Esophagus squamous epithelium (tissue), 5 donors: ENCODE results near the gene TRAPPC2L. TPM values are rescaled to one million over a fixed set of nuclear protein-coding genes. Genes with fewer than 3 reads are reported as not detected.

Experiments
- DNase-seq: peaks from one replicate; lab custom pipeline; 2025; lab: John Stamatoyannopoulos, UW
- H3K27ac ChIP-seq, 4 donors: fragments of 200-600 bp; sonication (generic); one replicate each; pipeline ENCODE4 v1.5.1; 2016 to 2019; ENCODE audit warnings: mild to moderate bottlenecking in 1 of 4
- H3K27me3 ChIP-seq, 4 donors: fragments of 200-600 bp; sonication (generic); 1 replicate in 3 of 4; 2 replicates in 1 of 4; pipeline versions ENCODE4 v1.5.1 to v1.6.0; 2017 to 2021; ENCODE audit warnings: antibody characterized with exemption in 1 of 4
- H3K36me3 ChIP-seq, 3 donors: fragments of 200-600 bp; sonication (generic); one replicate each; pipeline ENCODE4 v1.5.1; 2016 to 2019
- H3K4me1 ChIP-seq, 3 donors: fragments of 200-600 bp; sonication (generic); one replicate each; pipeline ENCODE4 v1.5.1; 2017 to 2019
- H3K4me3 ChIP-seq, 4 donors: fragments of 200-600 bp; sonication (generic); 1 replicate in 3 of 4; 2 replicates in 1 of 4; pipeline ENCODE4 v1.5.1; 2016 to 2019; ENCODE audit warnings: mild to moderate bottlenecking in 2 of 4, moderate library complexity in 1 of 4
- H3K9me3 ChIP-seq, 3 donors: fragments of 200-600 bp; sonication (generic); one replicate each; pipeline ENCODE4 v1.5.1; 2016 to 2019
- CTCF ChIP-seq, 6 experiments: fragments of 450-650 bp in 4 of 6; fragments of 200-600 bp in 2 of 6; sonication (generic) in 2 of 6; IDR thresholded peaks; one replicate each; pipeline ENCODE4 v1.5.1; 2016 to 2019; ENCODE audit warnings: antibody characterized with exemption in 6 of 6, mild to moderate bottlenecking in 4 of 6, moderate library complexity in 4 of 6
- POLR2A ChIP-seq, 4 donors: fragments of 450-650 bp; IDR thresholded peaks; one replicate each; pipeline ENCODE4 v1.6.1; 2017; ENCODE audit warnings: antibody characterized with exemption in 4 of 4, mild to moderate bottlenecking in 4 of 4, moderate library complexity in 3 of 4
- WGBS, 2 donors: methylation state at CpG; one replicate each; pipeline ENCODE4 v1.1.5; 2018; 5-methylcytosine and 5-hydroxymethylcytosine counted together
- intact Hi-C: fragments of 100-400 bp; cut with DNase I; formaldehyde crosslinking; loops from one replicate; pipeline ENCODE4 v1.15.0; 2022
- total RNA-seq, 4 donors: library from RNA; depleted of rRNA; stranded (reverse); fragments of >200 nt; gene quantifications; one replicate each; pipeline ENCODE4 v1.1.0, GENCODE V29; 2016
- donor health status: DM: yes; HTN: yes; CAD: no.

Gene TRAPPC2L
- total RNA-seq, 4 donors from 2014 or later = 20.7 to 29.7 (median 24.7) TPM

GRCh38 chr16:88824256-88825077, 32.5 kb upstream of the TRAPPC2L start:
- no peak for DNase-seq
- Histone ChIP-seq H3K27ac (no peak overlapping the region), H3K4me1 (peaks cover 0 to 21% (median 9%) of the 10 kb centered on the region in 3 donors), H3K9me3 (no peaks in the 10 kb centered on the region), H3K4me3 (no peak overlapping the region), H3K36me3 (peaks cover 6 to 78% (median 11%) of the 10 kb centered on the region in 3 donors), H3K27me3 (no peaks in the 10 kb centered on the region)
- TF ChIP-seq POLR2A (IDR thresholded peaks at IDR 0.05) (no peak), CTCF (IDR thresholded peaks at IDR 0.05) (no peak)
- 83 to 94% methylated on average over 9 to 15 of the region's 33 CpGs for WGBS, 2 donors
- intact Hi-C loops = loop anchor here (5.0 kb wide), 1 partner anchor 393 kb away; the partner anchor contains the start of gene ZNF778

GRCh38 chr16:88825146-88825545, 31.8 kb upstream of the TRAPPC2L start:
- DNase-seq = no peak
- WGBS, 2 donors = no CpG with 5 or more reads among the region's 12 CpGs
- intact Hi-C loops = loop anchor here (5.0 kb wide), 1 partner anchor 392 kb away; the partner anchor contains the start of gene ZNF778
- Histone ChIP-seq H3K36me3 (peaks cover 6 to 81% (median 11%) of the 10 kb centered on the region in 3 donors), H3K27ac (peak overlapping the region in 1 of 4 donors; percentile 30), H3K4me1 (peaks cover 0 to 26% (median 9%) of the 10 kb centered on the region in 3 donors), H3K27me3 (no peaks in the 10 kb centered on the region), H3K9me3 (no peaks in the 10 kb centered on the region), H3K4me3 (no peak overlapping the region)
- TF ChIP-seq CTCF (IDR thresholded peaks at IDR 0.05) = no peak

- intact Hi-C loops = loop anchor here (5.0 kb wide), 1 partner anchor 391 kb away; the partner anchor contains the start of gene ZNF778
Measured at GRCh38 chr16:88826070-88826840, 30.7 kb upstream of the TRAPPC2L start.

GRCh38 chr16:88827727-88828126, 29.2 kb upstream of the TRAPPC2L start:
- no peak overlapping the region for H3K27ac ChIP-seq
- TF ChIP-seq POLR2A (IDR thresholded peaks at IDR 0.05) = no peak
- no peak for TF ChIP-seq CTCF (IDR thresholded peaks at IDR 0.05)
- 93% methylated on average over 3 to 5 of the region's 21 CpGs for WGBS, 2 donors
- H3K27me3 ChIP-seq = no peaks in the 10 kb centered on the region
- intact Hi-C loops = loop anchor here (5.0 kb wide), 1 partner anchor 390 kb away; the partner anchor contains the start of gene ZNF778
- H3K9me3 ChIP-seq = no peaks in the 10 kb centered on the region
- peaks cover 0 to 55% (median 0%) of the 10 kb centered on the region in 3 donors for H3K36me3 ChIP-seq
- no peak for DNase-seq
- peaks cover 0 to 32% (median 9%) of the 10 kb centered on the region in 3 donors for H3K4me1 ChIP-seq
- H3K4me3 ChIP-seq = no peak overlapping the region

More at GRCh38 chr16:88826070-88826840, 30.7 kb upstream of the TRAPPC2L start:
- H3K4me3 ChIP-seq = no peak overlapping the region
- no peak for DNase-seq
- TF ChIP-seq CTCF (IDR thresholded peaks at IDR 0.05) = no peak
- no peak for TF ChIP-seq POLR2A (IDR thresholded peaks at IDR 0.05)
- H3K4me1 ChIP-seq = peaks cover 0 to 26% (median 9%) of the 10 kb centered on the region in 3 donors
- peaks cover 6 to 70% (median 11%) of the 10 kb centered on the region in 3 donors for H3K36me3 ChIP-seq
- H3K27ac ChIP-seq = peak overlapping the region in 3 of 4 donors; percentile 22 to 54 (median 30)
- no peaks in the 10 kb centered on the region for H3K9me3 ChIP-seq
- WGBS, 2 donors = 25% methylated on average over 3 of the region's 26 CpGs; no CpG with 5 or more reads in 1 of the 2 donors
- H3K27me3 ChIP-seq = no peaks in the 10 kb centered on the region
